ENCODE data around the gene RXFP3. TPM values are rescaled to one million over a fixed set of nuclear protein-coding genes. Genes with fewer than 3 reads are reported as not detected.

RXFP3 gene
- total and polyA plus RNA-seq, 2 donors (not counting 1 experiment from before 2014, with no cell fraction given) = not detected

DNA sequence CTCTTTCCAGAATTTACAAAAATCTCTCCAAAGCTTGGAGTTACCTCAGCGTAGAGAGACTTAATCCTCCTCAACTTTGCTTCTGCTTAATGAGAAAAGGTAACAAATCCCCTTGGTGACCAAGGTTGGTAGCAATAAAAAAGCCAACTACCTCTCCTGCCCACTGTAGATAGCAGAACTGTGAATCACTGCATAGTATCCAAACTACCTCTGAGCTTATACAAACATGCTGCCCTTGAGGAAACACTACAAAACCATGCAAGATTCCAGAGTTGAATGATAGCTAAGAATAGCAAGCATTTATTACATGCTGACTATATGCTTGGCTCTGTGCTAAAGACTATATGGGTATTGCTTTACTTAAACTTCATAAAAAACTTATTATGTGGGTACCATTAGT, 41.6 kb upstream of the RXFP3 start:
- H3K27ac Mint-ChIP-seq = no peak overlapping the region
- ATAC-seq (ENCODE audit: low read depth) = no peak
- Histone ChIP-seq H3K27me3 (replicated peaks in 1 of 4; ENCODE audit: control extremely low read depth in 1 of 4, control insufficient read depth in 3 of 4, insufficient read depth in 4 of 4, low read length in 3 of 4) (peaks cover 0 to 35% (median 25%) of the 10 kb centered on the region in 4 experiments), H3K27ac (ENCODE audit: low read length in 2 of 2) (no peak overlapping the region), H3K79me2 (ENCODE audit: control insufficient read depth, insufficient read depth, low read length) (no peaks in the 10 kb centered on the region), H3K9me3 (ENCODE audit: control extremely low read depth in 1 of 3, control insufficient read depth in 2 of 3, insufficient read depth in 1 of 3, low read length in 2 of 3) (peaks cover 0 to 7% (median 0%) of the 10 kb centered on the region in 3 donors), H3K4me1 (ENCODE audit: control insufficient read depth in 2 of 2, insufficient read depth in 2 of 2, low read length in 2 of 2) (no peaks in the 10 kb centered on the region), H3K9ac (ENCODE audit: low read length) (no peak overlapping the region), H3K4me3 (ENCODE audit: control extremely low read depth in 1 of 5, extremely low read depth in 1 of 5, insufficient read depth in 1 of 5, low read depth in 2 of 5, low read length in 4 of 5) (no peak overlapping the region), H3K36me3 (replicated peaks in 1 of 2; ENCODE audit: control extremely low read depth in 1 of 2, control insufficient read depth in 1 of 2, extremely low read depth in 1 of 2, insufficient read depth in 2 of 2, low read length in 1 of 2) (no peaks in the 10 kb centered on the region), H3K4me2 (replicated peaks; ENCODE audit: low read depth, low read length, poor library complexity, severe bottlenecking) (no peak overlapping the region), H2AFZ (ENCODE audit: insufficient read depth, low read depth, low read length, poor library complexity, severe bottlenecking) (no peak overlapping the region), H4K20me1 (ENCODE audit: control insufficient read depth, insufficient read depth, low read length, poor library complexity, severe bottlenecking) (no peaks in the 10 kb centered on the region)
- intact Hi-C loops (cut with micrococcal nuclease) = no loop called here
- H3K4me3 Mint-ChIP-seq = no peak overlapping the region
- no peak for TF ChIP-seq EZH2 (IDR thresholded peaks at IDR 0.05; ENCODE audit: borderline replicate concordance, insufficient read depth, low read depth, low read length, poor library complexity, severe bottlenecking)
- TF ChIP-seq, protein P1, sequence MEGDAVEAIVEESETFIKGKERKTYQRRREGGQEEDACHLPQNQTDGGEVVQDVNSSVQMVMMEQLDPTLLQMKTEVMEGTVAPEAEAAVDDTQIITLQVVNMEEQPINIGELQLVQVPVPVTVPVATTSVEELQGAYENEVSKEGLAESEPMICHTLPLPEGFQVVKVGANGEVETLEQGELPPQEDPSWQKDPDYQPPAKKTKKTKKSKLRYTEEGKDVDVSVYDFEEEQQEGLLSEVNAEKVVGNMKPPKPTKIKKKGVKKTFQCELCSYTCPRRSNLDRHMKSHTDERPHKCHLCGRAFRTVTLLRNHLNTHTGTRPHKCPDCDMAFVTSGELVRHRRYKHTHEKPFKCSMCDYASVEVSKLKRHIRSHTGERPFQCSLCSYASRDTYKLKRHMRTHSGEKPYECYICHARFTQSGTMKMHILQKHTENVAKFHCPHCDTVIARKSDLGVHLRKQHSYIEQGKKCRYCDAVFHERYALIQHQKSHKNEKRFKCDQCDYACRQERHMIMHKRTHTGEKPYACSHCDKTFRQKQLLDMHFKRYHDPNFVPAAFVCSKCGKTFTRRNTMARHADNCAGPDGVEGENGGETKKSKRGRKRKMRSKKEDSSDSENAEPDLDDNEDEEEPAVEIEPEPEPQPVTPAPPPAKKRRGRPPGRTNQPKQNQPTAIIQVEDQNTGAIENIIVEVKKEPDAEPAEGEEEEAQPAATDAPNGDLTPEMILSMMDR (IDR thresholded peaks at IDR 0.05) = no peak
- H3K4me1 Mint-ChIP-seq = peaks cover 4% of the 10 kb centered on the region
- WGBS (ENCODE audit: insufficient coverage) = 50% methylated on average over 1 of the region's 1 CpG
- no peaks in the 10 kb centered on the region for H3K9me3 Mint-ChIP-seq (ENCODE audit: insufficient read depth)
- ChIA-PET CTCF (no interaction called here), POLR2A (no interaction called here)
- peaks cover 64% of the 10 kb centered on the region for H3K27me3 Mint-ChIP-seq
- DNase-seq = no peak

DNA sequence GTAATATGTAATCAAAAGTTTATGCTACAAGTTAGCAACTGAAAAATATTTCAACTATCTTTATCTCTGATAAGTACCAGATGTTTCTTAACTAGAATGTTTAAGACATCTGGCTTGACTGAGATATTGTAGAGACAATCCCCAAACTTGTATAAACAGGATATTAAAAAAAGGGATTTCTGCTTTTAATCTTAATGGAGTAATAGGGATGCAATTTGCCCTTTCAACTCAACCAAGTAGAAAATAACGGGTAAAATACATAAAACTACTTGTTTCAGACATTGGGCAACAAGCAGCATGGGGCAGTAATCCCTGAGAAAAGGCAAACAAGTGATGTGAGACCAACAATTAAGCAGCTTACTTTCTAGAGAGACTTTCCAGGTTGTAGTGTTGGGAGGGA, 35.0 kb upstream of the RXFP3 start:
- Histone ChIP-seq H3K4me2 (replicated peaks; ENCODE audit: low read depth, low read length, poor library complexity, severe bottlenecking) (no peak overlapping the region), H3K9ac (ENCODE audit: low read length) (no peak overlapping the region), H3K27me3 (replicated peaks in 1 of 4; ENCODE audit: control extremely low read depth in 1 of 4, control insufficient read depth in 3 of 4, insufficient read depth in 4 of 4, low read length in 3 of 4) (no peaks in the 10 kb centered on the region), H3K79me2 (ENCODE audit: control insufficient read depth, insufficient read depth, low read length) (no peaks in the 10 kb centered on the region), H3K36me3 (replicated peaks in 1 of 2; ENCODE audit: control extremely low read depth in 1 of 2, control insufficient read depth in 1 of 2, extremely low read depth in 1 of 2, insufficient read depth in 2 of 2, low read length in 1 of 2) (no peaks in the 10 kb centered on the region), H3K27ac (ENCODE audit: low read length in 2 of 2) (no peak overlapping the region), H4K20me1 (ENCODE audit: control insufficient read depth, insufficient read depth, low read length, poor library complexity, severe bottlenecking) (no peaks in the 10 kb centered on the region), H3K4me3 (ENCODE audit: control extremely low read depth in 1 of 5, extremely low read depth in 1 of 5, insufficient read depth in 1 of 5, low read depth in 2 of 5, low read length in 4 of 5) (no peak overlapping the region), H3K9me3 (ENCODE audit: control extremely low read depth in 1 of 3, control insufficient read depth in 2 of 3, insufficient read depth in 1 of 3, low read length in 2 of 3) (peaks cover 1 to 17% (median 5%) of the 10 kb centered on the region in 3 donors), H3K4me1 (ENCODE audit: control insufficient read depth in 2 of 2, insufficient read depth in 2 of 2, low read length in 2 of 2) (no peaks in the 10 kb centered on the region), H2AFZ (ENCODE audit: insufficient read depth, low read depth, low read length, poor library complexity, severe bottlenecking) (no peak overlapping the region)
- H3K27me3 Mint-ChIP-seq = peaks cover 25% of the 10 kb centered on the region
- no peak overlapping the region for H3K4me3 Mint-ChIP-seq
- POLR2A ChIA-PET = no interaction called here
- ATAC-seq (ENCODE audit: low read depth) = no peak
- peaks cover 8% of the 10 kb centered on the region for H3K9me3 Mint-ChIP-seq (ENCODE audit: insufficient read depth)
- no peak overlapping the region for H3K27ac Mint-ChIP-seq
- CTCF ChIA-PET = no interaction called here
- intact Hi-C loops (cut with micrococcal nuclease) = no loop called here
- no peak for DNase-seq
- no peaks in the 10 kb centered on the region for H3K4me1 Mint-ChIP-seq
- WGBS (ENCODE audit: insufficient coverage) = no CpG with 5 or more reads among the region's 1 CpG
- no peak for TF ChIP-seq EZH2 (IDR thresholded peaks at IDR 0.05; ENCODE audit: borderline replicate concordance, insufficient read depth, low read depth, low read length, poor library complexity, severe bottlenecking)
- TF ChIP-seq, protein P1 (IDR thresholded peaks at IDR 0.05) = no peak

Measured in B cell (primary cell).